ENCODE data around the gene TAT. TPM values are rescaled to one million over a fixed set of nuclear protein-coding genes. Genes with fewer than 3 reads are reported as not detected.

Gene TAT
- total RNA-seq, 1 donor, result not detected

GRCh38 chr16:71557299-71557698 is 19.6 kb downstream of the TAT start:
- H3K4me3 ChIP-seq (ENCODE audit: low read depth, low read length), result no peak overlapping the region
- TF ChIP-seq CTCF (IDR thresholded peaks at IDR 0.05; ENCODE audit: insufficient read depth, low read depth, low read length), result no peak
- DNase-seq (ENCODE audit: low read depth), result no peak

- DNase-seq (ENCODE audit: low read depth), result no peak
- no peak overlapping the region for H3K4me3 ChIP-seq (ENCODE audit: low read depth, low read length)
- TF ChIP-seq CTCF (IDR thresholded peaks at IDR 0.05; ENCODE audit: insufficient read depth, low read depth, low read length), result no peak
Observed at GRCh38 chr16:71555230-71555891, 21.5 kb downstream of the TAT start.

GRCh38 chr16:71552698-71553503 is 24.0 kb downstream of the TAT start:
- DNase-seq (ENCODE audit: low read depth), result no peak
- H3K4me3 ChIP-seq (ENCODE audit: low read depth, low read length), result no peak overlapping the region
- peak; percentile 4 for TF ChIP-seq CTCF (IDR thresholded peaks at IDR 0.05; ENCODE audit: insufficient read depth, low read depth, low read length)

GRCh38 chr16:71547168-71547567 is 29.7 kb downstream of the TAT start:
- DNase-seq (ENCODE audit: low read depth), result no peak
- no peak overlapping the region for H3K4me3 ChIP-seq (ENCODE audit: low read depth, low read length)
- no peak for TF ChIP-seq CTCF (IDR thresholded peaks at IDR 0.05; ENCODE audit: insufficient read depth, low read depth, low read length)

GRCh38 chr16:71542377-71542776 is 34.5 kb downstream of the TAT start:
- peak; percentile 31 for DNase-seq (ENCODE audit: low read depth)
- H3K4me3 ChIP-seq (ENCODE audit: low read depth, low read length), result no peak overlapping the region
- peak; percentile 59 for TF ChIP-seq CTCF (IDR thresholded peaks at IDR 0.05; ENCODE audit: insufficient read depth, low read depth, low read length)

GRCh38 chr16:71537643-71538042 is 39.2 kb downstream of the TAT start:
- peak; percentile 61 for TF ChIP-seq CTCF (IDR thresholded peaks at IDR 0.05; ENCODE audit: insufficient read depth, low read depth, low read length)
- H3K4me3 ChIP-seq (ENCODE audit: low read depth, low read length), result no peak overlapping the region
- peak; percentile 39 for DNase-seq (ENCODE audit: low read depth)

All from fibroblast of villous mesenchyme (primary cell).